Measurements from ENCODE around the gene VAC14. TPM values are rescaled to one million over a fixed set of nuclear protein-coding genes. Genes with fewer than 3 reads are reported as not detected.

The VAC14 gene
- total RNA-seq, 1 donor from 2014 or later = 38.1 TPM

GRCh38 chr16:70642633-70643032, 158.3 kb downstream of the VAC14 start:
- peaks cover 17% of the 10 kb centered on the region for H3K4me1 ChIP-seq
- intact Hi-C loops (cut with DNase I) = loop anchor here (10.0 kb wide), 1 partner anchor 268 kb away; no protein-coding TSS in a partner anchor
- H3K27me3 ChIP-seq = no peaks in the 10 kb centered on the region
- no peaks in the 10 kb centered on the region for H3K36me3 ChIP-seq
- no peaks in the 10 kb centered on the region for H3K9me3 ChIP-seq
- no peak overlapping the region for H3K4me3 ChIP-seq
- no peak overlapping the region for H3K27ac ChIP-seq
- no peak for DNase-seq (ENCODE audit: extremely low spot score in 2 of 2)
- TF ChIP-seq POLR2AphosphoS5 (IDR thresholded peaks at IDR 0.05; ENCODE audit: insufficient read depth in 1 of 2, low read depth in 1 of 2) = no peak
- no peak for TF ChIP-seq POLR2A (IDR thresholded peaks at IDR 0.05)
- TF ChIP-seq, protein P1, sequence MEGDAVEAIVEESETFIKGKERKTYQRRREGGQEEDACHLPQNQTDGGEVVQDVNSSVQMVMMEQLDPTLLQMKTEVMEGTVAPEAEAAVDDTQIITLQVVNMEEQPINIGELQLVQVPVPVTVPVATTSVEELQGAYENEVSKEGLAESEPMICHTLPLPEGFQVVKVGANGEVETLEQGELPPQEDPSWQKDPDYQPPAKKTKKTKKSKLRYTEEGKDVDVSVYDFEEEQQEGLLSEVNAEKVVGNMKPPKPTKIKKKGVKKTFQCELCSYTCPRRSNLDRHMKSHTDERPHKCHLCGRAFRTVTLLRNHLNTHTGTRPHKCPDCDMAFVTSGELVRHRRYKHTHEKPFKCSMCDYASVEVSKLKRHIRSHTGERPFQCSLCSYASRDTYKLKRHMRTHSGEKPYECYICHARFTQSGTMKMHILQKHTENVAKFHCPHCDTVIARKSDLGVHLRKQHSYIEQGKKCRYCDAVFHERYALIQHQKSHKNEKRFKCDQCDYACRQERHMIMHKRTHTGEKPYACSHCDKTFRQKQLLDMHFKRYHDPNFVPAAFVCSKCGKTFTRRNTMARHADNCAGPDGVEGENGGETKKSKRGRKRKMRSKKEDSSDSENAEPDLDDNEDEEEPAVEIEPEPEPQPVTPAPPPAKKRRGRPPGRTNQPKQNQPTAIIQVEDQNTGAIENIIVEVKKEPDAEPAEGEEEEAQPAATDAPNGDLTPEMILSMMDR (IDR thresholded peaks at IDR 0.05) = no peak

DNA sequence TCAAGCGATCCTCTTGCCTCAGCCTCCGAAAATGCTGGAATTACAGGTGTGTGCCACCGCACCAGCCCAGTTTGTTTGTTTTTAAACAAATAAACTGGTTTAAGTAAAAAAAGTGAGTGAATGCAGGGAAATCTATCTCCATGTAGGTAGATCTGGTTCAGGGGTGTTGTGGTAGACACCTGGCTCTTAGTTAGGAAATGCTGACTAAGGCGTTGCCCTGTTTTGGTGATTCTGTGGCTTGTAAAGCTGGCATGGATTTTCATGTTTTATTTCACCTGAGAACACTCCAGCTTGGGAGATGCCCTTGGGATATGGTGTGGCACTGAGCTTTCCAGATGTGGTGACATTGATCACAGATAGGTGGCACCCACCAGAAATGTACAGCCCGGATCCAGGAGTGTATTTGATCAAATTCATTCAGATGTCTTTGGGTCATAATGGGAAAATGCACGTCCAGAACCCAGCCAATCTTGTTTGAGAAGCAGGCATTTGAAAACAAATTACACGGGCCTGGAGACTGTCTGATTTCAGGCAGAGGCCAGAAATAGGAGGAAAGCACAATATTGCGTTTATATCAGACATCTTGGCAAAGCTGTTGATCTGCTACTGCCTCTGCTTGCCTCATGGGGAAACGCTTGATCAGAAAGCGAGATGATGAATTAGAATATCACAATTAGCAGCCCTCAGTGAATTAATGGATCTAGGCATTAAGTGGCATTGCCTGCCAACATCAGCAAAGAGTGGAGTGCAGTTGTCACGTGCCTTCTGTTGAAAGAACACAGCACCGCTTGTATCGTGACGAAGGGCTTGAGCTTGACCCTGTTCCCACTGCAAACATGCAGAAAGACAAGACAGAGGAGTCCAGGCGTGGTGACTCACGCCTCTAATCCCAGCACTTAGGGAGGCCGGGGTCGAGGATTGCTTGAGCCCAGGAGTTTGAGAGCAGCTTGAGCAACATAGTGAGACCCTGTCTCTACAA, 161.9 kb downstream of the VAC14 start:
- no peaks in the 10 kb centered on the region for H3K27me3 ChIP-seq
- H3K4me1 ChIP-seq = peaks cover 17% of the 10 kb centered on the region
- H3K27ac ChIP-seq = peak overlapping the region; percentile 53
- no peak overlapping the region for H3K4me3 ChIP-seq
- TF ChIP-seq POLR2A (IDR thresholded peaks at IDR 0.05) = no peak
- TF ChIP-seq POLR2AphosphoS5 (IDR thresholded peaks at IDR 0.05; ENCODE audit: insufficient read depth in 1 of 2, low read depth in 1 of 2) = peak in 1 of 2 donors; percentile 29
- intact Hi-C loops (cut with DNase I) = loop anchor here (5.0 kb wide), 1 partner anchor 47 kb away; no protein-coding TSS in a partner anchor
- no peaks in the 10 kb centered on the region for H3K36me3 ChIP-seq
- H3K9me3 ChIP-seq = no peaks in the 10 kb centered on the region
- DNase-seq (ENCODE audit: extremely low spot score in 2 of 2) = no peak

Other genes with a start within 250 kb of the VAC14 start
- 6.1 TPM for gene IL34, start 154.6 kb downstream of the VAC14 start, total RNA-seq
- gene MTSS2, start 115.1 kb downstream of the VAC14 start, total RNA-seq = 102 TPM

Data from vagina (tissue), 2 donors.